ENCODE data around the gene STK32C. TPM values are rescaled to one million over a fixed set of nuclear protein-coding genes. Genes with fewer than 3 reads are reported as not detected.
"Not testable (repeated sequence)": the region's sequence is repeated elsewhere in the genome, so short reads cannot be mapped to it uniquely, and the experiment has no call there.

STK32C gene
- polyA plus RNA-seq (ENCODE audit: insufficient read length in 4 of 4) = 10 to 100 TPM; 11.2 to 17.3 (median 14.6) TPM

- DNase-seq (ENCODE audit: low read depth in 4 of 4, low spot score in 2 of 4) = peak in 2 of 4 donors; percentile 69 to 82
These were observed at the start of gene STK32C for GRCh38 chr10:132307823-132308586. Gene STK32C (minus strand): TSS chr10:132307950. CDS start chr10:132307833, 117 bp downstream.

GRCh38 chr10:132356621-132357195 is 49.0 kb upstream of the STK32C start:
- no peak for DNase-seq (ENCODE audit: low read depth in 4 of 4, low spot score in 2 of 4)

GRCh38 chr10:132355754-132356153 is 48.0 kb upstream of the STK32C start:
- DNase-seq (ENCODE audit: low read depth in 4 of 4, low spot score in 2 of 4) = no peak

GRCh38 chr10:132355297-132355696 is 47.5 kb upstream of the STK32C start:
- no peak for DNase-seq (ENCODE audit: low read depth in 4 of 4, low spot score in 2 of 4)

GRCh38 chr10:132354356-132355094 is 46.8 kb upstream of the STK32C start:
- DNase-seq (ENCODE audit: low read depth in 4 of 4, low spot score in 2 of 4) = no peak

- no peak for DNase-seq (ENCODE audit: low read depth in 4 of 4, low spot score in 2 of 4)
These were observed 46.0 kb upstream of the STK32C start for GRCh38 chr10:132353456-132354355.

GRCh38 chr10:132352462-132353308 is 44.9 kb upstream of the STK32C start:
- DNase-seq (ENCODE audit: low read depth in 4 of 4, low spot score in 2 of 4) = not testable (repeated sequence)

GRCh38 chr10:132351611-132352010 is 43.9 kb upstream of the STK32C start:
- DNase-seq (ENCODE audit: low read depth in 4 of 4, low spot score in 2 of 4) = no peak

- no peak for DNase-seq (ENCODE audit: low read depth in 4 of 4, low spot score in 2 of 4)
These were observed 43.2 kb upstream of the STK32C start for GRCh38 chr10:132350946-132351345.

GRCh38 chr10:132350391-132350790 is 42.6 kb upstream of the STK32C start:
- DNase-seq (ENCODE audit: low read depth in 4 of 4, low spot score in 2 of 4) = no peak

GRCh38 chr10:132349766-132350165 is 42.0 kb upstream of the STK32C start:
- DNase-seq (ENCODE audit: low read depth in 4 of 4, low spot score in 2 of 4) = no peak

GRCh38 chr10:132347931-132348267 is 40.1 kb upstream of the STK32C start:
- DNase-seq (ENCODE audit: low read depth in 4 of 4, low spot score in 2 of 4) = no peak

GRCh38 chr10:132347211-132347930 is 39.6 kb upstream of the STK32C start:
- DNase-seq (ENCODE audit: low read depth in 4 of 4, low spot score in 2 of 4) = no peak

GRCh38 chr10:132346806-132347205 is 39.1 kb upstream of the STK32C start:
- no peak for DNase-seq (ENCODE audit: low read depth in 4 of 4, low spot score in 2 of 4)

GRCh38 chr10:132345345-132345744 is 37.6 kb upstream of the STK32C start:
- no peak for DNase-seq (ENCODE audit: low read depth in 4 of 4, low spot score in 2 of 4)

- no peak for DNase-seq (ENCODE audit: low read depth in 4 of 4, low spot score in 2 of 4)
These were observed 36.6 kb upstream of the STK32C start for GRCh38 chr10:132344386-132344785.

GRCh38 chr10:132342553-132342952 is 34.8 kb upstream of the STK32C start:
- DNase-seq (ENCODE audit: low read depth in 4 of 4, low spot score in 2 of 4) = no peak

GRCh38 chr10:132341781-132342180 is 34.0 kb upstream of the STK32C start:
- no peak for DNase-seq (ENCODE audit: low read depth in 4 of 4, low spot score in 2 of 4)

GRCh38 chr10:132341017-132341416 is 33.3 kb upstream of the STK32C start:
- no peak for DNase-seq (ENCODE audit: low read depth in 4 of 4, low spot score in 2 of 4)
